ENCODE data around the gene MAP3K8.
"Not testable (repeated sequence)": the region's sequence is repeated elsewhere in the genome, so short reads cannot be mapped to it uniquely, and the experiment has no call there.

MAP3K8 gene

GRCh38 chr10:30423655-30424275 is 10.2 kb upstream of the MAP3K8 start:
- DNase-seq: not testable (repeated sequence)

DNA sequence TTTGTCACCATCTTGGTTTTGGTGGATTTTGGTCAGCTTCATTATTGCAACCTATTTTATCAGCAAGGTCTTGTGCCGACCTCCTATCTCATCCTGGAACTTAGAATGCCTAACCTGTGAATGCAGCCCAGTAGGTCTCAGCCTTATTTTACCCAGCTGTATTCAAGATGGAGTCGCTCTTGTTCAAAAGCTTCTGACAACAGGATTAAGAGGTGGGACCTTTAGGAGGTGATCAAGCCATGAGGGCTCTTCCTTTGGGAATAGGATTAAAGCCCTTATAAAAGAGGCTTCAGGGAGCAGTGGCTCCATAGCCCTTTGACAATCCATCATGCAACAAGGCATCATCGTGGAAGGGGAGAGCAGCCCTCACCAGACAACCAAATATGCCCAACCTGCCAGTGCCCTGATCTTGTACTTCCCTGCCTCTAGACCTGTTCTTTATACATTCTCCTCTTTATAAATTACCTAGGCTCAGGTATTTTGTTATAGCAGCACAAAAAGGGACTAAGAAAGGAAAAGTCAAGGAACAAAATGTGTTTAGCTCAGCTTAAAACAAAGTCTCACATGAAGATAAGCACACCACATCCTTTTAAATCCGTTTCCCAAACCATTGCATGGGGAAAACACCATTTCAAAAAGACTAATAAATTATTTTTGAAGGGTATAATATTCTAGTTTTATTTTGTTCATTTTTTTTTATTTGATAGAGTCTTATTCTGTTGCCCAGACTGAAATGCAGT is 8.5 kb upstream of the MAP3K8 start:
- DNase-seq: no peak

- no peak for DNase-seq
Measured at GRCh38 chr10:30430544-30431298, 3.3 kb upstream of the MAP3K8 start.

DNA sequence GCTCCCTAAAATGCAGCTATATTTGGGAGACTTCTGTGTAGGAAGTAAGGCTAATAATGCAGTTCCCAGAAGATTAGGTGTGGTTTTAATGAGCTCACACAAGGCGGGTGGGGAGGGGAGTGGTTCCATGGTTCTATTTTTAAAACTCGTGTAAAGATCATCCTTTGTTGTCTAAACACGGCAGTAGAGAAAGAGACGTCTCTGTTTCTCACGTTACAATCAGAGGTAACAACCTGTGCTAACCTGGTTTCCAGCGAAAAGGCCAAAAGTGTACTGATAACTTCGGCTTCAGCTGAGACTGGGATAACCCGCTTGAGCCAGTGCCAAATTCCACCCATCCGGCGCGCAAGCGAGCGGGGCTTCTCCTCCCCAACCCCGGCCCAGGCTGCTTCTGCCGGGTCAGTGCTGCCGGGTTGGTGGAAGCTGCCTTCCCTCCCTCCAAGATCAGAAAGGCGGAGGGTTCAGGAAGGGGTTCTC is 2.5 kb upstream of the MAP3K8 start:
- DNase-seq: no peak

GRCh38 chr10:30432622-30433305 is 1.2 kb upstream of the MAP3K8 start:
- no peak for DNase-seq

- DNase-seq: peak; percentile 53
Measured at GRCh38 chr10:30433306-30433729, 666 bp upstream of the MAP3K8 start.

- DNase-seq: peak; percentile 69
Measured at GRCh38 chr10:30434273-30435072, 489 bp downstream of the MAP3K8 start.

GRCh38 chr10:30435073-30435422 is 1.1 kb downstream of the MAP3K8 start:
- no peak for DNase-seq

DNA sequence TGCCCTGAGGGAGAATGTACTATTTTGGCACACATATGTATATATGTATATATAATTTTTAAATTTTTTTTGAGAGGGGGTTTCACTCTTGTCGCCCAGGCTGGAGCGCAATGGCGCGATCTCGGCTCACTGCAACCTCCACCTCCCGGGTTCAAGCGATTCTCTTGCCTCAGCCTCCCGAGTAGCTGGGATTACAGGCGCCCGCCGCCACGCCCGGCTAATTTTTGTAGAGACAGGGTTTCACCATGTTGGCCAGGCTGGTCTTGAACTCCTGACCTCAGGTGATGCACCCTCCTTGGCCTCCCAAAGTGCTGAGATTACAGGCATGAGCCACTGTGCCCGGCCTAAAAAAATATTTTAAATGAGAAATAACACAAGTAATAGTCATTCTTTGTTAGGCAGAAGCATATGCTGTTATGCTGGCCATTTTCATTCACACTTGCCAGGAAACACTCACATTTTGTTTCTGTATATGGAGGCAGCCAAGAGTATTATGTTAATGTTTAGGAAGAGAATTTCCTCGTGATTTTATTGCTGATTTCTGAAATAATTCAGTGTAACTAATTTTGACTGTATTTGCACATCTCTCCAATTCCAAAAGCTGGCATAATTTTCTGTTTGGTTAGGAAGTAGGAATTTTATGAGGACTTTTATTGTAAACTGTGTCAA is 1.6 kb downstream of the MAP3K8 start:
- not testable (repeated sequence) for DNase-seq

DNA sequence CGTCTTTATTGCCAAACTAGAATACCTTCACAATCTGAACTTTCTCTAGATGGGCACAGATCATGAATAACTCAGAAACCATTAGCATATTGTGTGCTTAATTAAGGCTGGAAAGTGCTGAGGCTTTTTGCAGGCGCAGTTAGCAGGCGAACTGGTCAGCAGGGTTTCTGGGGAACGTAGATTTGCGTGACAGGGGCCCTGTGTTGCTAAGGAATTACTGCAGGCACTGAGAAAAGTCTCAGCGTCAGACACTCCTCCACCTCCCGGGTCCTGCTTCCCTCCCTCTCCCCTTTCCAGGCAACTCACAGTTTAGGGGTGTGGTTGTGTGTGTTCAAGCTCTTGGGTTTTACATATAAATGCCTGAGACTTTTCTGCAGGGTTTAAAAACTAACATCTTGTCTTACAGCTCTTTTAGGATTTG is 2.2 kb downstream of the MAP3K8 start:
- DNase-seq: peak; percentile 58

GRCh38 chr10:30436671-30437030 is 2.7 kb downstream of the MAP3K8 start:
- DNase-seq: no peak

GRCh38 chr10:30437031-30437841 is 3.3 kb downstream of the MAP3K8 start:
- peak; percentile 43 for DNase-seq

GRCh38 chr10:30438021-30438850 is 4.3 kb downstream of the MAP3K8 start:
- no peak for DNase-seq

DNA sequence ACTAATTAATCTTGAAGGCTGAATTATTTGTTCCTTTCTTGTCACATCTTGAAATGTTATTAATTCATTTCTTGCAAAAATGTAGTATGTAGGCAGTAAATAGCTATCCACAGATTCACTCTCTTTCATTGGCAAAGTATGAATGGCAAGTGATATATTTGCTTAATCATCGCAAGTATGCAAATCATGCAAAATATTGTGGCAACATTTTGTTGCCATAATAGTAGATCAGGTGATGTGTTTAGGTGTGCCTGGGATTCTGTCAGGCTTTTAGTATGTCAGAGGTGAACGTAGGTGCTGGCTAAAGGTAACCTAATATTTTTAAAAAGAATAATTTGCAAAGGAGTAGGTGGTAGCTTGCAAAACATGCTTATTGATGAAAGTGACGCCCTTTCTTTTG is 5.9 kb downstream of the MAP3K8 start:
- no peak for DNase-seq

- DNase-seq: no peak
Measured at GRCh38 chr10:30442019-30442606, 8.1 kb downstream of the MAP3K8 start.

GRCh38 chr10:30443049-30443448 is 9.1 kb downstream of the MAP3K8 start:
- no peak for DNase-seq

DNA sequence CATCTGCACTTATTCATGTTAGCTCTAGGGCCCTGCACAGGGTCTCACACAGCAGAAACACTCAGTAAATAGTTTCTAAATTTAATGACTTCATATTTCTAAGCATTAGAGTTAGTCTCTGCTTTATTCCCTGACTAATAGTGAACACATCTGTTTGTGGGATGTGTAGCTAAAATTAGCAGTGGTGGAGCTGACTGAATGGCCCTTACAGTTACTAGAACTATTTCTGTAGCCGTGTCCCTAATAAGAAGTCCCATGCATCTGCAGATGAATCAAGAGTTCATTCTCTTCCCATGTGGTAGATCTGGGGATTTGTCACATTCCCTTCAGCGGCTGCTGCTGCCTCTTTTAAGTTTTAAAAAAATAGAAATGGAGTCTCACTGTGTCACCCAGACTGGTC is 11.7 kb downstream of the MAP3K8 start:
- no peak for DNase-seq

DNA sequence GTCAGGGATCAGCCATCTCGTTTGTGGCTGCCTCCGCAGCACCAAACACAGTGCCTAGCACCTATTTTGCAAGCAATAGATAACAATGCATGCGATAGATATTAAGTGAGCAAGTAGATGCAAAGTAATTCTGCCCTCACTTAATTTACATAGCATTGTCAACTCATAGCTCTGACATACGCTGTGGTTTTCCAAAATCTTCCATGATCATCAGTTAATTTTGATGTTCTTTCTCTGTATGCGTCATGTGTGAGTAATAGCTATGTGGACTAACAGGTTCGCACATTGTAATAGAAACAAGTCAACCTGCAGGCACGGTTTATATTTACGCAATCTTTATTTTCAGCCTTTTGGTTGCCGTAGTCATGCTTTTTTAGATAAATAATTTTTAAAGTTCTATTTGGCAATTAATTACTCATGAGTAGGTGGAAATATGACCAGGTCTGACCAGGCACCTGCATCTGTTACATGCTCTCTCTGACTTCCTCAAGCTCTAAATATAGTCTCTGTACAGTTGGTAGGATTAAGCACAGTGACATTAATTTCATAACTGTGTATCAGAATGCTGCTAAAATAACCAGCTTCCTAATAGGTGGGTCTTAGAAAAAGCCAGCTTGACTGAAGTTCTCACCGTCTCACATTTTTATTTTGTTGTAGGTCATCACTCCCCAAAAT is 13.3 kb downstream of the MAP3K8 start:
- peak; percentile 70 for DNase-seq

DNA sequence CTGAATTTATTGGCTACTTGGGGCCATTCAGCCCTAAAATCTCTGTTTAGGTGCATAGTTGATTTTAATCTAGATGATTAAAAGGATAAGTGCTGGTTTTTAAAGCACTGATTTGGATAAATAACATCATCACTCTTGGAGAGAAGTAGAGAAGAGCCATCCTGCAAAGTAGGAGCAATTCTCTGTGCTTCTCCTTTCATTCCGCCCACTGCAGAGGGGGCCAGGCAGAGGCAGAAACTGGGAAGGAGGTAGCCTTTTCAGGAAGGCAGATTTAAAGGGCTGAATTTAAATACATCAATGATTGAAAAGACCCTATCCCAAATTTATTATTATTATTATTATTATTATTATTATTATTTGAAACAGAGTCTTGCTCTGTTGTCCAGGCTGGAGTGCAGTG is 14.1 kb downstream of the MAP3K8 start:
- no peak for DNase-seq
